BE2C (cell line): ENCODE measurements around the gene CSNK2B.
"Not testable (repeated sequence)": the region's sequence is repeated elsewhere in the genome, so short reads cannot be mapped to it uniquely, and the experiment has no call there.

ENCODE experiments used
- DNase-seq: peaks from one replicate; pipeline ENCODE4 v3.0.0-alpha.2; 2020
- H3K27me3 ChIP-seq: fragments of 250-450 bp; sonication (Bioruptor Pico); 2 replicates; pipeline ENCODE4 v1.5.1; 2020; ENCODE audit warnings: mild to moderate bottlenecking
- H3K36me3 ChIP-seq: fragments of 250-450 bp; sonication (Bioruptor Pico); 2 replicates; pipeline ENCODE4 v1.5.1; 2020; ENCODE audit warnings: mild to moderate bottlenecking
- H3K4me1 ChIP-seq: fragments of 250-450 bp; sonication (Bioruptor Pico); 2 replicates; pipeline ENCODE4 v1.5.1; 2020
- H3K4me3 ChIP-seq: 2 replicates; pipeline ENCODE4 v1.5.1; 2011; ENCODE audit warnings: low read depth, low read length
- H3K9me3 ChIP-seq: fragments of 250-450 bp; sonication (Bioruptor Pico); 2 replicates; pipeline ENCODE4 v1.5.1; 2020
- TF ChIP-seq, protein P1 (sequence below): IDR thresholded peaks from 2 replicates; pipeline ENCODE4 v1.5.1; 2012; ENCODE audit warnings: mild to moderate bottlenecking, low read depth, low read length

The CSNK2B gene

DNA sequence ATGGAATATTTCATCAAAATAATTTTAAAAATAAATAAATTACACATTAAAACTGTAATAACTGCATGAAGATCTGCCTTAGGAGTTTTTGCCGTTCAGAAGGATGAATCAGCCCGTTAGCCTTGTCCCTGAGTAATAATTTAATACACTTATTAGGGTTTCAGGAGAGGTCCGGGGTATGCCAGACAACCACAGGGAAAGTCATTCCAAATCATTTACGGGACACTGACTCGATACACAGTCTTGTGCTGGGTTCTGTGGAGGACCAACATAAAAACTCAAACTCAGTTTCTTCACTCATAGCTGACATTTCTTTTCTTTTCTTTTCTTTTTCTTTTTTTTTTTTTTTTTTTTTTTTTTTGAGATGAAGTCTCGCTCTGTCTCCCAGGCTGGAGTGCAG lies 40.1 kb downstream of the CSNK2B start:
- Histone ChIP-seq H3K9me3 (no peaks in the 10 kb centered on the region), H3K4me3 (no peak overlapping the region), H3K4me1 (no peaks in the 10 kb centered on the region), H3K36me3 (no peaks in the 10 kb centered on the region), H3K27me3 (no peaks in the 10 kb centered on the region)
- DNase-seq = no peak
- TF ChIP-seq, protein P1, sequence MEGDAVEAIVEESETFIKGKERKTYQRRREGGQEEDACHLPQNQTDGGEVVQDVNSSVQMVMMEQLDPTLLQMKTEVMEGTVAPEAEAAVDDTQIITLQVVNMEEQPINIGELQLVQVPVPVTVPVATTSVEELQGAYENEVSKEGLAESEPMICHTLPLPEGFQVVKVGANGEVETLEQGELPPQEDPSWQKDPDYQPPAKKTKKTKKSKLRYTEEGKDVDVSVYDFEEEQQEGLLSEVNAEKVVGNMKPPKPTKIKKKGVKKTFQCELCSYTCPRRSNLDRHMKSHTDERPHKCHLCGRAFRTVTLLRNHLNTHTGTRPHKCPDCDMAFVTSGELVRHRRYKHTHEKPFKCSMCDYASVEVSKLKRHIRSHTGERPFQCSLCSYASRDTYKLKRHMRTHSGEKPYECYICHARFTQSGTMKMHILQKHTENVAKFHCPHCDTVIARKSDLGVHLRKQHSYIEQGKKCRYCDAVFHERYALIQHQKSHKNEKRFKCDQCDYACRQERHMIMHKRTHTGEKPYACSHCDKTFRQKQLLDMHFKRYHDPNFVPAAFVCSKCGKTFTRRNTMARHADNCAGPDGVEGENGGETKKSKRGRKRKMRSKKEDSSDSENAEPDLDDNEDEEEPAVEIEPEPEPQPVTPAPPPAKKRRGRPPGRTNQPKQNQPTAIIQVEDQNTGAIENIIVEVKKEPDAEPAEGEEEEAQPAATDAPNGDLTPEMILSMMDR = no peak

DNA sequence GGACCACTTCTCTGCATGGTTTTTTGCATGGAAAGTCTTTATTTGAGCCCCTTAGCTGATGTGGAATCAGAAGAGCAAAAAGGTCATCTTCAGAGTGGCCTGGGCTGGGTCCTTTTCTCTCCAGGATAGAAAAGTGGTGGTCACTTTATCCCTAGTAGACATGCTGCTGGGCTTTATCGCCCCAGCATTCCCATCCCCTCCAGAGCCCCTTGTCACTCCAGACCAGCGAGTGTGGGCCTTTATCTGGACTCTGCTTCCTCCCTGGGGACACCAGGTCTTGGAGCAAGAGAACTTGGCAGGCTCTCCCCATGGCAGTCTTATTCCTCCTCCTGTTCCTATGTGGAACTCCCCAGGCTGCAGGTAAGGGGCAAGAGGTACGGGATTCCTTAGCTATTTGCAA lies 40.7 kb downstream of the CSNK2B start, which contains the start of gene LY6G6F:
LY6G6F (plus strand) TSS at position 268 of the 400 bp plus-strand sequence; CDS start at position 309, 41 bp downstream.
- Histone ChIP-seq H3K36me3 (no peaks in the 10 kb centered on the region), H3K4me1 (no peaks in the 10 kb centered on the region), H3K4me3 (no peak within 1 kb of the TSS), H3K9me3 (no peaks in the 10 kb centered on the region), H3K27me3 (no peaks in the 10 kb centered on the region)
- TF ChIP-seq, protein P1 = no peak
- DNase-seq = peak; percentile 62

DNA sequence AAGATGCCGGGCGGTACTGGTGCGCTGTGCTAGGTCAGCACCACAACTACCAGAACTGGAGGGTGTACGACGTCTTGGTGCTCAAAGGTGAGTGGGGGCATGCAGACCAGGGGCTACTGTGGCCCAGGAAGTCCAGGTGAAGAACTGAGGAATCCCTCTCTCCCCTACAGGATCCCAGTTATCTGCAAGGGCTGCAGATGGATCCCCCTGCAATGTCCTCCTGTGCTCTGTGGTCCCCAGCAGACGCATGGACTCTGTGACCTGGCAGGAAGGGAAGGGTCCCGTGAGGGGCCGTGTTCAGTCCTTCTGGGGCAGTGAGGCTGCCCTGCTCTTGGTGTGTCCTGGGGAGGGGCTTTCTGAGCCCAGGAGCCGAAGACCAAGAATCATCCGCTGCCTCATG lies 41.8 kb downstream of the CSNK2B start:
- DNase-seq = no peak
- no peaks in the 10 kb centered on the region for H3K36me3 ChIP-seq
- TF ChIP-seq, protein P1 = no peak
- no peaks in the 10 kb centered on the region for H3K9me3 ChIP-seq
- no peak overlapping the region for H3K4me3 ChIP-seq
- H3K27me3 ChIP-seq = no peaks in the 10 kb centered on the region
- H3K4me1 ChIP-seq = no peaks in the 10 kb centered on the region

DNA sequence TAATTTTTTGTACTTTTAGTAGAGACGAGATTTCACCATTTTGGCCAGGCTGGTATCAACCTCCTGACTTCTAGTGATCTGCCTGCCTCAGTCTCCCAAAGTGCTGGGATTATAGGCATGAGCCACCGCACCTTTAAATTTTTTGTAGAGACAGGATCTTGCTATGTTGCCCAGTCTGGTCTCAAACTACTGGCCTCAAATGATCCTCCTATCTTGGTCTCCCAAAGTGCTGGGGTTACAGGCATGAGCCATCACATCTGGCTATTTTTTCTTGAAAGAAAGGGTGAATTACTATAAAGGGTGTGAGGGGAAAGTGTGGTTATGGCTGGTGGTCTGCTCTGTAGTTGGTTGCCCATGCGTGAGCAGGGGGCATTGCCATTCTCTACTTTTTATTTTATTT lies 42.3 kb downstream of the CSNK2B start:
- Histone ChIP-seq H3K4me1 (no peaks in the 10 kb centered on the region), H3K4me3 (no peak overlapping the region), H3K27me3 (no peaks in the 10 kb centered on the region), H3K36me3 (no peaks in the 10 kb centered on the region), H3K9me3 (no peaks in the 10 kb centered on the region)
- no peak for DNase-seq
- TF ChIP-seq, protein P1 = no peak

DNA sequence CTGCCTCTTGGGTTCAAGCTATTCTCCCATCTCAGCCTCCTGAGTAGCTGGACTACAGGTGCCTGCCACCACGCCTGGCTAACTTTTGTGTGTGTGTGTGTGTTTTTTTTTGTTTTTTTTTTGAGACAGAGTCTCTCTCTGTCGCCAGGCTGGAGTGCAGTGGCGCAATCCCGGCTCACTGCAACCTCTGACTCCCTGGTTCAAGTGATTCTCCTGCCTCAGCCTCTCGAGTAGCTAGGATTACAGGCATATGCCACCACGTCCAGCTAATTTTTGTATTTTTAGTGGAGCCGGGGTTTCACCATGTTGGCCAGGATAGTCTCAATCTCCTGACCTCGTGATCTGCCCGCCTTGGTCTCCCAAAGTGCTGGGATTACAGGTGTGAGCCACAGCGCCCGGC lies 43.3 kb downstream of the CSNK2B start:
- not testable (repeated sequence) for H3K27me3 ChIP-seq, H3K4me3 ChIP-seq, H3K9me3 ChIP-seq, H3K4me1 ChIP-seq, H3K36me3 ChIP-seq, DNase-seq

DNA sequence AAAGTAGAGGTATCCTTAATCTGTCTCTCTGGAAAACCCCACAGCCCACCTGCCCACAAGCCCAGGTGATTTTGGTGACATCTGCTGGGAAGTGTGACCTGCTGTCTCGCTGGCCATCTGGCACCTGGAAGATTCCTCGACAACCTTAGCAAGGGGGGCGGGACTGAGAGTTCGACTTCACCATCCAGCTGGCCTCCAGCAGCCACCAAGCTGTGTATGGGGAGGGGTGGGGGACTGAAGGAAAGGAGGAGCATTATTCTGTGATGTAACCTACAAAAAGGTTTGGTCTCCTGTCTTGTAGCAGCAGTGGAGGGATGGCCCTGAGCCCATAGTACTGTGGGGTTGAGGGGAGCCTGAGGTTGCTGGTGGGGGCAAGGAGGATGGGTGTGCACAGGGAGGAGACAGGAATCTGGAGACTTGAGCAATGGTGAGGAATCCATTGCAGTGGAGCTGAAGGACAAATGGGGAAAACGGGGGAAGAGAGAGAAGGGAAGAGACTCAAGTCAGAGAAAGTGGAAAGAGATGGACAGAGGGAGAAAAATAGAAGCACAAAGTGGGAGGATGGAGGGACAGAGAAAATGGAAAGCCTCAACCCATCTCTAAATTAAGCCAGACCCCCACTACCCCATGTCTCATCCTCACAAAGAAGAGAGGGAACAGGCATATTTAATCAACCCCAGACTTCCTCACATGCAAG lies 44.8 kb downstream of the CSNK2B start:
- Histone ChIP-seq H3K4me3 (no peak overlapping the region), H3K27me3 (no peaks in the 10 kb centered on the region), H3K9me3 (no peaks in the 10 kb centered on the region), H3K4me1 (no peaks in the 10 kb centered on the region), H3K36me3 (no peaks in the 10 kb centered on the region)
- DNase-seq = no peak
- TF ChIP-seq, protein P1 = no peak

DNA sequence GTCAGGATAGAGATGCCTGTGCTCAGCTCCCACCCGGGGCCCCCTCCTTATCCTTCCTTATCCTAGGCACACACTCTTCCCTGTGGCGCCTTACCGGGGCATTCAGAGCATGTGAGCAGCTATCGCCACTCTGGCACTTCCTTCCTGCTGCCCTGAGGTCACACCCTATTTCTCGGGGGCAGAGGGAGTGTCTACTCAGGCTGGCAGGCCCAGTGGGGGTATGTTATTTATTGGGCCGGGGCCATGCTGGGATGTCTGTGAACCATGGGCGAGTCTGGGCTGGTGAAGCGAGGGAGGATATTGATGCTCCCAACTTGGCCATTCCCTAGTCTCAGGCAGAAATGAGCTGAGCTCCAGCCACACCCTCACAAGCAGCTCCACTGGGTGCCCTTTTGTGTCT lies 45.4 kb downstream of the CSNK2B start:
- DNase-seq = no peak
- TF ChIP-seq, protein P1 = no peak
- Histone ChIP-seq H3K36me3 (no peaks in the 10 kb centered on the region), H3K9me3 (no peaks in the 10 kb centered on the region), H3K4me1 (no peaks in the 10 kb centered on the region), H3K27me3 (no peaks in the 10 kb centered on the region), H3K4me3 (no peak overlapping the region)
